ENCODE measurements around the gene CACNB4. TPM values are rescaled to one million over a fixed set of nuclear protein-coding genes. Genes with fewer than 3 reads are reported as not detected.

The CACNB4 gene
- total and polyA plus RNA-seq, 9 of the 15 experiments (the other 6 are each of a cell fraction or from before 2014, with no cell fraction given) = 0.01 to 0.20 (median 0.04) TPM; not detected in 1

DNA sequence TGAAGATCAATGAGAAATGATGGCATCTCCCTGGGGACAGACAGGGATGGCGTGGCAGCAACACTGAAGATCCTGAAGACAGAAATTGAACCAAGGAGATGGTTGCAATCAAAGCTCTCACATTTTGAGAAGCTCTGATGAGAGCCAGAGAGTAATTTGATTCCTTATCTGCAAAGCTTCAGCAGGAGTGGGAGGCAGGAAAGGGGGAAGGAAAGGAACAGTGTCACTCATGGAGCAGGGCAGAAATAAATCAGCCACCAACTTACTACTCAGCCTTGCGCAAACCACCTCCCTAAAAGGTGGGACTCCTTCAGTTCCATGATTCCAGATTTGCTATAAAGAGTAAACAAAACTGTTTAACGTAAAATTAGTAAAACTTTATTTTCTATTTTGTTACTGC is 119.2 kb downstream of the CACNB4 start:
- Histone ChIP-seq H4K20me1 (replicated peaks; ENCODE audit: control insufficient read depth, insufficient read depth, low read length) (no peaks in the 10 kb centered on the region), H3K9me1 (ENCODE audit: control insufficient read depth, insufficient read depth, low read length) (no peaks in the 10 kb centered on the region), H3K27ac (ENCODE audit: extremely low read depth, low read depth, low read length) (no peak overlapping the region), H3K27me3 (ENCODE audit: control insufficient read depth in 2 of 2, insufficient read depth in 2 of 2, low read length in 2 of 2) (peaks cover 17 to 19% of the 10 kb centered on the region in 2 experiments), H3K36me3 (ENCODE audit: control insufficient read depth, insufficient read depth, low read length) (no peaks in the 10 kb centered on the region), H3K79me2 (ENCODE audit: control insufficient read depth, insufficient read depth, low read length) (no peaks in the 10 kb centered on the region), H2AFZ (ENCODE audit: low read depth, low read length) (no peak overlapping the region), H3K4me2 (ENCODE audit: insufficient read depth, low read length) (no peak overlapping the region), H3K9ac (ENCODE audit: insufficient read depth in 1 of 2, low read depth in 2 of 2, low read length in 2 of 2) (no peak overlapping the region), H3K4me1 (replicated peaks in 1 of 2; ENCODE audit: control insufficient read depth in 2 of 2, insufficient read depth in 2 of 2, low read length in 2 of 2) (no peaks in the 10 kb centered on the region), H3K9me3 (replicated peaks; ENCODE audit: control insufficient read depth, insufficient read depth, low read depth, low read length) (no peaks in the 10 kb centered on the region), H3K4me3 (no peak overlapping the region)
- CTCF ChIA-PET (ENCODE audit: low intra/inter-chr PET ratio) = no interaction called here
- POLR2A ChIA-PET = interaction anchor here (1.6 kb wide), 1 partner anchor 11 kb away, joined by 5 read pairs; no protein-coding TSS in a partner anchor
- FAIRE-seq = no peak
- in situ Hi-C loops (cut with MboI) = no loop called here
- BruUV-seq (replicated peaks) = no TSS peak
- ATAC-seq = peak; percentile 48; the same call in 2 of the 3 replicates
- 5% methylated on average over 3 of the region's 3 CpGs for WGBS (ENCODE audit: insufficient coverage, low coverage, missing lambda C conversion rate)
- no peak for DNase-seq (ENCODE audit: extremely low read depth in 1 of 4, low spot score in 3 of 4)
- intact Hi-C loops (cut with micrococcal nuclease) = no loop called here
- TF ChIP-seq NRF1 (conservative IDR thresholded peaks at IDR 0.05 in 1 of 2, IDR thresholded peaks at IDR 0.05 in 1 of 2) (peak in 1 of 2 experiments; percentile 16; a peak in 1 of 4 replicates), RUNX1 (IDR thresholded peaks at IDR 0.05; ENCODE audit: low read depth) (no peak), ZNF253 (CRISPR knock-in tag; conservative IDR thresholded peaks at IDR 0.05) (no peak), HNRNPH1 (optimal IDR thresholded peaks at IDR 0.05; ENCODE audit: low read depth, low read length) (no peak), JUN (IDR thresholded peaks at IDR 0.05; ENCODE audit: borderline replicate concordance, low read depth, low read length) (no peak), JUN (CRISPR knock-in tag; IDR thresholded peaks at IDR 0.05; ENCODE audit: borderline replicate concordance) (no peak), FOSL1 (tag; conservative IDR thresholded peaks at IDR 0.05) (peak; percentile 36; the same call in 1 of the 2 replicates), ARHGAP35 (IDR thresholded peaks at IDR 0.05; ENCODE audit: partially characterized antibody) (no peak), HDAC8 (tag; IDR thresholded peaks at IDR 0.05) (no peak), ZNF76 (CRISPR knock-in tag; IDR thresholded peaks at IDR 0.05; ENCODE audit: borderline replicate concordance) (no peak)
- TF ChIP-seq, protein P1, sequence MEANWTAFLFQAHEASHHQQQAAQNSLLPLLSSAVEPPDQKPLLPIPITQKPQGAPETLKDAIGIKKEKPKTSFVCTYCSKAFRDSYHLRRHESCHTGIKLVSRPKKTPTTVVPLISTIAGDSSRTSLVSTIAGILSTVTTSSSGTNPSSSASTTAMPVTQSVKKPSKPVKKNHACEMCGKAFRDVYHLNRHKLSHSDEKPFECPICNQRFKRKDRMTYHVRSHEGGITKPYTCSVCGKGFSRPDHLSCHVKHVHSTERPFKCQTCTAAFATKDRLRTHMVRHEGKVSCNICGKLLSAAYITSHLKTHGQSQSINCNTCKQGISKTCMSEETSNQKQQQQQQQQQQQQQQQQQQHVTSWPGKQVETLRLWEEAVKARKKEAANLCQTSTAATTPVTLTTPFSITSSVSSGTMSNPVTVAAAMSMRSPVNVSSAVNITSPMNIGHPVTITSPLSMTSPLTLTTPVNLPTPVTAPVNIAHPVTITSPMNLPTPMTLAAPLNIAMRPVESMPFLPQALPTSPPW (CRISPR knock-in tag; IDR thresholded peaks at IDR 0.05) = peak; percentile 54
- TF ChIP-seq, protein P2, sequence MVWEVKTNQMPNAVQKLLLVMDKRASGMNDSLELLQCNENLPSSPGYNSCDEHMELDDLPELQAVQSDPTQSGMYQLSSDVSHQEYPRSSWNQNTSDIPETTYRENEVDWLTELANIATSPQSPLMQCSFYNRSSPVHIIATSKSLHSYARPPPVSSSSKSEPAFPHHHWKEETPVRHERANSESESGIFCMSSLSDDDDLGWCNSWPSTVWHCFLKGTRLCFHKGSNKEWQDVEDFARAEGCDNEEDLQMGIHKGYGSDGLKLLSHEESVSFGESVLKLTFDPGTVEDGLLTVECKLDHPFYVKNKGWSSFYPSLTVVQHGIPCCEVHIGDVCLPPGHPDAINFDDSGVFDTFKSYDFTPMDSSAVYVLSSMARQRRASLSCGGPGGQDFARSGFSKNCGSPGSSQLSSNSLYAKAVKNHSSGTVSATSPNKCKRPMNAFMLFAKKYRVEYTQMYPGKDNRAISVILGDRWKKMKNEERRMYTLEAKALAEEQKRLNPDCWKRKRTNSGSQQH (CRISPR knock-in tag; IDR thresholded peaks at IDR 0.05) = no peak
- TF ChIP-seq, protein P3, sequence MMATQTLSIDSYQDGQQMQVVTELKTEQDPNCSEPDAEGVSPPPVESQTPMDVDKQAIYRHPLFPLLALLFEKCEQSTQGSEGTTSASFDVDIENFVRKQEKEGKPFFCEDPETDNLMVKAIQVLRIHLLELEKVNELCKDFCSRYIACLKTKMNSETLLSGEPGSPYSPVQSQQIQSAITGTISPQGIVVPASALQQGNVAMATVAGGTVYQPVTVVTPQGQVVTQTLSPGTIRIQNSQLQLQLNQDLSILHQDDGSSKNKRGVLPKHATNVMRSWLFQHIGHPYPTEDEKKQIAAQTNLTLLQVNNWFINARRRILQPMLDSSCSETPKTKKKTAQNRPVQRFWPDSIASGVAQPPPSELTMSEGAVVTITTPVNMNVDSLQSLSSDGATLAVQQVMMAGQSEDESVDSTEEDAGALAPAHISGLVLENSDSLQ (IDR thresholded peaks at IDR 0.05) = peak; percentile 66; the same call in 1 of the 2 replicates
- TF ChIP-seq, protein P4, sequence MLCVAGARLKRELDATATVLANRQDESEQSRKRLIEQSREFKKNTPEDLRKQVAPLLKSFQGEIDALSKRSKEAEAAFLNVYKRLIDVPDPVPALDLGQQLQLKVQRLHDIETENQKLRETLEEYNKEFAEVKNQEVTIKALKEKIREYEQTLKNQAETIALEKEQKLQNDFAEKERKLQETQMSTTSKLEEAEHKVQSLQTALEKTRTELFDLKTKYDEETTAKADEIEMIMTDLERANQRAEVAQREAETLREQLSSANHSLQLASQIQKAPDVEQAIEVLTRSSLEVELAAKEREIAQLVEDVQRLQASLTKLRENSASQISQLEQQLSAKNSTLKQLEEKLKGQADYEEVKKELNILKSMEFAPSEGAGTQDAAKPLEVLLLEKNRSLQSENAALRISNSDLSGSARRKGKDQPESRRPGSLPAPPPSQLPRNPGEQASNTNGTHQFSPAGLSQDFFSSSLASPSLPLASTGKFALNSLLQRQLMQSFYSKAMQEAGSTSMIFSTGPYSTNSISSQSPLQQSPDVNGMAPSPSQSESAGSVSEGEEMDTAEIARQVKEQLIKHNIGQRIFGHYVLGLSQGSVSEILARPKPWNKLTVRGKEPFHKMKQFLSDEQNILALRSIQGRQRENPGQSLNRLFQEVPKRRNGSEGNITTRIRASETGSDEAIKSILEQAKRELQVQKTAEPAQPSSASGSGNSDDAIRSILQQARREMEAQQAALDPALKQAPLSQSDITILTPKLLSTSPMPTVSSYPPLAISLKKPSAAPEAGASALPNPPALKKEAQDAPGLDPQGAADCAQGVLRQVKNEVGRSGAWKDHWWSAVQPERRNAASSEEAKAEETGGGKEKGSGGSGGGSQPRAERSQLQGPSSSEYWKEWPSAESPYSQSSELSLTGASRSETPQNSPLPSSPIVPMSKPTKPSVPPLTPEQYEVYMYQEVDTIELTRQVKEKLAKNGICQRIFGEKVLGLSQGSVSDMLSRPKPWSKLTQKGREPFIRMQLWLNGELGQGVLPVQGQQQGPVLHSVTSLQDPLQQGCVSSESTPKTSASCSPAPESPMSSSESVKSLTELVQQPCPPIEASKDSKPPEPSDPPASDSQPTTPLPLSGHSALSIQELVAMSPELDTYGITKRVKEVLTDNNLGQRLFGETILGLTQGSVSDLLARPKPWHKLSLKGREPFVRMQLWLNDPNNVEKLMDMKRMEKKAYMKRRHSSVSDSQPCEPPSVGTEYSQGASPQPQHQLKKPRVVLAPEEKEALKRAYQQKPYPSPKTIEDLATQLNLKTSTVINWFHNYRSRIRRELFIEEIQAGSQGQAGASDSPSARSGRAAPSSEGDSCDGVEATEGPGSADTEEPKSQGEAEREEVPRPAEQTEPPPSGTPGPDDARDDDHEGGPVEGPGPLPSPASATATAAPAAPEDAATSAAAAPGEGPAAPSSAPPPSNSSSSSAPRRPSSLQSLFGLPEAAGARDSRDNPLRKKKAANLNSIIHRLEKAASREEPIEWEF (CRISPR knock-in tag; IDR thresholded peaks at IDR 0.05) = no peak

All from K562 (cell line).